SK-N-SH (cell line): ENCODE data around the gene GNG14. TPM values are rescaled to one million over a fixed set of nuclear protein-coding genes. Genes with fewer than 3 reads are reported as not detected.
A peak's percentile ranks its signal among the peaks of the same experiment; 100 is the strongest.

Experiments
- CTCF ChIA-PET: fragments of 300-600, 350-600 bp; formaldehyde crosslinking; extraction: SDS; loops from one replicate; lab custom pipeline; 2021; lab: Yijun Ruan, JAX
- POLR2A ChIA-PET: fragments of 350-600 bp; sonication (Branson Sonifier 250); formaldehyde crosslinking; extraction: SDS; loops from one replicate; lab custom pipeline; 2020; ENCODE audit warnings: antibody characterized with exemption, inconsistent platforms; lab: Yijun Ruan, JAX
- DNase-seq: peaks from one replicate; pipeline ENCODE4 v3.0.0; 2012
- H2AFZ ChIP-seq: fragments of 200-600 bp; sonication (generic); 2 replicates; pipeline ENCODE4 v1.8.1; 2016; ENCODE audit warnings: antibody characterized with exemption, mild to moderate bottlenecking, low read depth
- H3F3A ChIP-seq: fragments of 200-600 bp; sonication (generic); replicated peaks from 2 replicates; pipeline ENCODE3; 2016; ENCODE audit warnings: antibody characterized with exemption, mild to moderate bottlenecking; ENCODE audit not compliant: insufficient read depth
- H3K27ac ChIP-seq, 2 experiments: fragments of 200-500 bp in 1 of 2; fragments of 200-600 bp in 1 of 2; sonication (Bioruptor generic) in 1 of 2; sonication (generic), shearing (Covaris generic) in 1 of 2; 2 replicates each; pipeline versions ENCODE4 v1.5.1 to v1.6.1; 2014 to 2016; ENCODE audit warnings: low read depth in 2 of 2, inconsistent platforms in 1 of 2, low read length in 1 of 2, mild to moderate bottlenecking in 1 of 2, mixed read lengths in 1 of 2
- H3K27me3 ChIP-seq: fragments of 200-600 bp; sonication (generic), shearing (Covaris generic); 2 replicates; pipeline ENCODE4 v1.6.1; 2016; ENCODE audit warnings: mixed run types; ENCODE audit not compliant: insufficient read depth
- H3K36me3 ChIP-seq, 2 experiments: fragments of 200-500 bp in 1 of 2; fragments of 200-600 bp in 1 of 2; sonication (Bioruptor generic) in 1 of 2; sonication (generic) in 1 of 2; replicated peaks in 1 of 2; 2 replicates each; pipeline versions ENCODE3 to v1.5.1; 2014 to 2016; ENCODE audit warnings: low read length in 1 of 2, mild to moderate bottlenecking in 1 of 2; ENCODE audit not compliant: insufficient read depth in 2 of 2, control insufficient read depth in 1 of 2
- H3K4me1 ChIP-seq, 2 experiments: fragments of 200-500 bp in 1 of 2; fragments of 200-600 bp in 1 of 2; sonication (Bioruptor generic) in 1 of 2; sonication (generic), shearing (Covaris generic) in 1 of 2; 2 replicates each; pipeline versions ENCODE4 v1.5.1 to v1.6.1; 2014 to 2016; ENCODE audit warnings: low read depth in 1 of 2, low read length in 1 of 2, mixed run types in 1 of 2; ENCODE audit not compliant: insufficient read depth in 2 of 2, control insufficient read depth in 1 of 2
- H3K4me2 ChIP-seq: fragments of 200-600 bp; sonication (generic), shearing (Covaris generic); 2 replicates; pipeline ENCODE4 v1.6.1; 2017; ENCODE audit warnings: mixed run types
- H3K4me3 ChIP-seq, 2 experiments: fragments of 200-500 bp in 1 of 2; fragments of 200-600 bp in 1 of 2; sonication (Bioruptor generic) in 1 of 2; sonication (generic), shearing (Covaris generic) in 1 of 2; 2 replicates each; pipeline versions ENCODE4 v1.5.1 to v1.8.1; 2014 to 2016; ENCODE audit warnings: low read depth in 2 of 2, inconsistent platforms in 1 of 2, low read length in 1 of 2, mild to moderate bottlenecking in 1 of 2, mixed read lengths in 1 of 2, moderate library complexity in 1 of 2
- H3K79me2 ChIP-seq: fragments of 200-600 bp; sonication (generic); 2 replicates; pipeline ENCODE4 v1.8.1; 2017; ENCODE audit warnings: mild to moderate bottlenecking; ENCODE audit not compliant: insufficient read depth
- H3K9ac ChIP-seq: fragments of 200-600 bp; sonication (generic); 2 replicates; pipeline ENCODE4 v1.6.1; 2017; ENCODE audit warnings: mixed run types
- H3K9me2 ChIP-seq: fragments of 200-600 bp; sonication (generic); 2 replicates; pipeline ENCODE4 v1.6.1; 2017; ENCODE audit warnings: mixed run types
- H3K9me3 ChIP-seq: fragments of 200-600 bp; sonication (generic); 2 replicates; pipeline ENCODE4 v1.6.1; 2017; ENCODE audit warnings: mixed run types, mild to moderate bottlenecking, moderate library complexity
- H4K20me1 ChIP-seq: fragments of 200-600 bp; sonication (generic); 2 replicates; pipeline ENCODE4 v1.6.1; 2017; ENCODE audit warnings: mild to moderate bottlenecking, mixed run types; ENCODE audit not compliant: insufficient read depth
- EZH2phosphoT487 ChIP-seq: fragments of 200-600 bp; sonication (generic); IDR thresholded peaks from 2 replicates; pipeline ENCODE4 v1.6.1; 2017; ENCODE audit warnings: low read depth, mixed run types, mild to moderate bottlenecking, antibody characterized with exemption, moderate library complexity, borderline replicate concordance
- FOSL2 ChIP-seq: IDR thresholded peaks from 2 replicates; pipeline ENCODE4 v1.4.0; 2012; ENCODE audit warnings: low read depth, mild to moderate bottlenecking, moderate library complexity, borderline replicate concordance
- JUND ChIP-seq: IDR thresholded peaks from 2 replicates; pipeline ENCODE4 v1.4.0; 2012
- MEF2A ChIP-seq: IDR thresholded peaks from 2 replicates; pipeline ENCODE4 v1.4.0; 2012; ENCODE audit warnings: low read depth, borderline replicate concordance
- NFIC ChIP-seq: IDR thresholded peaks from 2 replicates; pipeline ENCODE4 v1.4.0; 2012; ENCODE audit warnings: borderline replicate concordance
- NRF1 ChIP-seq: IDR thresholded peaks from 2 replicates; pipeline ENCODE4 v1.6.1; 2012; ENCODE audit warnings: low read depth, mild to moderate bottlenecking, low read length
- POLR2AphosphoS5 ChIP-seq: IDR thresholded peaks from 2 replicates; pipeline ENCODE4 v1.6.1; 2012; ENCODE audit warnings: low read depth, low read length
- RAD21 ChIP-seq: IDR thresholded peaks from 2 replicates; pipeline ENCODE4 v1.6.1; 2012; ENCODE audit warnings: mild to moderate bottlenecking, low read length
- RCOR1 ChIP-seq: fragments of 150-350 bp; IDR thresholded peaks from 2 replicates; pipeline ENCODE4 v1.6.1; 2017; ENCODE audit warnings: antibody characterized with exemption, low read length
- TAF1 ChIP-seq: IDR thresholded peaks from 2 replicates; pipeline ENCODE4 v1.6.1; 2012; ENCODE audit warnings: low read depth, mild to moderate bottlenecking, low read length, moderate library complexity, borderline replicate concordance
- TEAD4 ChIP-seq: IDR thresholded peaks from 2 replicates; pipeline ENCODE4 v1.4.0; 2012; ENCODE audit warnings: mild to moderate bottlenecking, borderline replicate concordance; ENCODE audit not compliant: insufficient read depth
- WGBS: methylation state at CpG from one replicate; pipeline ENCODE4 v1.1.6; 2017; ENCODE audit warnings: low lambda C conversion rate; 5-methylcytosine and 5-hydroxymethylcytosine counted together
- polyA plus RNA-seq, 3 experiments: library from polyadenylated mRNA; depleted of rRNA; stranded (reverse); fragments of >200 nt; gene quantifications; 2 replicates each; pipeline ENCODE4 v1.2.3, GENCODE V29; 2012
- TF ChIP-seq, protein P1 (sequence below): IDR thresholded peaks from 2 replicates; pipeline ENCODE4 v1.4.0; 2012; ENCODE audit warnings: low read depth, borderline replicate concordance
- TF ChIP-seq, protein P2 (sequence below): IDR thresholded peaks from 2 replicates; pipeline ENCODE4; 2012
- TF ChIP-seq, protein P3 (sequence below): IDR thresholded peaks from 2 replicates; pipeline ENCODE4 v1.4.0; 2012; ENCODE audit warnings: low read depth, borderline replicate concordance

The GNG14 gene
- polyA plus RNA-seq, 1 of the 3 experiments (the other 2 are of a cell fraction), result not detected

DNA sequence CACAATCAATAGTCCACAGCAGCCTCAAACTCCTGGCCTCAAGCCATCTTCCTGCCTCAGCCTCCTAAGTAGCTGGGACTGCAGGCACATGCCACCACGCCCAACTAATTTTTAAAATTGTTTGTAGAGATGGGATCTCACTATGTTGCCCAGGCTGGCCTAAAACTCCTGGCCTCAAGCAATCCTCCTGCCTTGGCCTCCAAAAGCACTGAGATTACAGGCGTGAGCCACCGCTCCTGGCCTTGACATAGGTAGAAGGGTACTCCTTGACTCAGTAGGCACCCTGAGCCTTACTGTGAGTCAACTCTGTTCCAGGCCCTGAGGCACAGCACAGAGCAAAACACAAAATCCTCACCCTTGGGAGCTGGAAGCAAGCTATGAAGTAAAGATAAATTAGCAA, 28.1 kb downstream of the GNG14 start:
- H3K9me2 ChIP-seq, result no peaks in the 10 kb centered on the region
- no peak overlapping the region for H3K4me3 ChIP-seq
- CTCF ChIA-PET, result interaction anchor here (0.8 to 1.5 kb wide), 3 partner anchors 44 to 81 kb away, joined by 3 to 6 read pairs (median 3); no protein-coding TSS in a partner anchor
- H3F3A ChIP-seq, result peaks cover 8% of the 10 kb centered on the region
- no peak overlapping the region for H3K4me2 ChIP-seq
- TF ChIP-seq TEAD4, result no peak
- no peak overlapping the region for H3K27ac ChIP-seq
- no peak for DNase-seq
- H3K9ac ChIP-seq, result no peak overlapping the region
- no peak overlapping the region for H2AFZ ChIP-seq
- no peaks in the 10 kb centered on the region for H3K27me3 ChIP-seq
- H4K20me1 ChIP-seq, result no peaks in the 10 kb centered on the region
- peaks cover 6 to 7% of the 10 kb centered on the region in 2 experiments; a peak in 2 of 4 replicates for H3K4me1 ChIP-seq
- 90% methylated on average over 2 of the region's 3 CpGs for WGBS
- peaks cover 31 to 41% of the 10 kb centered on the region in 2 experiments for H3K36me3 ChIP-seq
- POLR2A ChIA-PET, result no interaction called here
- H3K9me3 ChIP-seq, result no peaks in the 10 kb centered on the region
- H3K79me2 ChIP-seq, result peaks cover 59% of the 10 kb centered on the region

DNA sequence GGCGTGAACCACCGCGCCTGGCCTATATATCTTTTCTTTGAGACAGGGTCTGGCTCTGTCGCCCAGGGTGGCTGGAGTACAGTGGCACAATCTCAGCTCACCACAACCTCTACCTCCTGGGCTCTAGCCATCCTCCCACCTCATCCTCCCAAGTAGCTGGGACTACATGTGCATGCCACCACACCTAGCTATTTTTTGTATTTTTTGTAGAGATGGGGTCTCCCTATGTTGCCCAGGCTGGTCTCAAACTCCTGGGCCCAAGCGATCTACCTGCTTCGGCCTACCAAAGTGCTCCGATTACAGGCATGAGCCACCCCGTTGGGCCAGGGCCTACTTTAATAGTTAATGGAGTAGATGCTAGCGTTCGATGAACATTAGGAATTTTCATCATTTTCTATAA, 32.5 kb downstream of the GNG14 start:
- peak overlapping the region; percentile 63 to 85 for H3K4me3 ChIP-seq
- ChIA-PET CTCF (interaction anchor here (1.4 to 3.7 kb wide), 3 partner anchors 38 to 156 kb away, joined by 3 to 25 read pairs (median 24); no protein-coding TSS in a partner anchor), POLR2A (no interaction called here)
- H3K79me2 ChIP-seq, result peaks cover 79% of the 10 kb centered on the region
- H3K9me2 ChIP-seq, result no peaks in the 10 kb centered on the region
- peak overlapping the region; percentile 89; a peak in 3 of 4 replicates for H3K27ac ChIP-seq
- peaks cover 18 to 20% of the 10 kb centered on the region in 2 experiments for H3K36me3 ChIP-seq
- no peaks in the 10 kb centered on the region for H3K27me3 ChIP-seq
- peak overlapping the region; percentile 99 for H3K4me2 ChIP-seq
- peaks cover 7 to 8% of the 10 kb centered on the region in 2 experiments; a peak in 3 of 4 replicates for H3K4me1 ChIP-seq
- 94% methylated on average over 10 of the region's 10 CpGs for WGBS
- H2AFZ ChIP-seq, result no peak overlapping the region
- peaks cover 8% of the 10 kb centered on the region for H3F3A ChIP-seq
- DNase-seq, result no peak
- TF ChIP-seq, protein P1, sequence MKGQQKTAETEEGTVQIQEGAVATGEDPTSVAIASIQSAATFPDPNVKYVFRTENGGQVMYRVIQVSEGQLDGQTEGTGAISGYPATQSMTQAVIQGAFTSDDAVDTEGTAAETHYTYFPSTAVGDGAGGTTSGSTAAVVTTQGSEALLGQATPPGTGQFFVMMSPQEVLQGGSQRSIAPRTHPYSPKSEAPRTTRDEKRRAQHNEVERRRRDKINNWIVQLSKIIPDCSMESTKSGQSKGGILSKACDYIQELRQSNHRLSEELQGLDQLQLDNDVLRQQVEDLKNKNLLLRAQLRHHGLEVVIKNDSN, result no peak
- no peak for TF ChIP-seq MEF2A
- TF ChIP-seq, protein P2, sequence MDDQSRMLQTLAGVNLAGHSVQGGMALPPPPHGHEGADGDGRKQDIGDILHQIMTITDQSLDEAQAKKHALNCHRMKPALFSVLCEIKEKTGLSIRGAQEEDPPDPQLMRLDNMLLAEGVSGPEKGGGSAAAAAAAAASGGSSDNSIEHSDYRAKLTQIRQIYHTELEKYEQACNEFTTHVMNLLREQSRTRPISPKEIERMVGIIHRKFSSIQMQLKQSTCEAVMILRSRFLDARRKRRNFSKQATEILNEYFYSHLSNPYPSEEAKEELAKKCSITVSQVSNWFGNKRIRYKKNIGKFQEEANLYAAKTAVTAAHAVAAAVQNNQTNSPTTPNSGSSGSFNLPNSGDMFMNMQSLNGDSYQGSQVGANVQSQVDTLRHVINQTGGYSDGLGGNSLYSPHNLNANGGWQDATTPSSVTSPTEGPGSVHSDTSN, result no peak
- no peak for TF ChIP-seq TEAD4
- no peak for TF ChIP-seq TAF1
- TF ChIP-seq RCOR1, result no peak
- TF ChIP-seq, protein P3, sequence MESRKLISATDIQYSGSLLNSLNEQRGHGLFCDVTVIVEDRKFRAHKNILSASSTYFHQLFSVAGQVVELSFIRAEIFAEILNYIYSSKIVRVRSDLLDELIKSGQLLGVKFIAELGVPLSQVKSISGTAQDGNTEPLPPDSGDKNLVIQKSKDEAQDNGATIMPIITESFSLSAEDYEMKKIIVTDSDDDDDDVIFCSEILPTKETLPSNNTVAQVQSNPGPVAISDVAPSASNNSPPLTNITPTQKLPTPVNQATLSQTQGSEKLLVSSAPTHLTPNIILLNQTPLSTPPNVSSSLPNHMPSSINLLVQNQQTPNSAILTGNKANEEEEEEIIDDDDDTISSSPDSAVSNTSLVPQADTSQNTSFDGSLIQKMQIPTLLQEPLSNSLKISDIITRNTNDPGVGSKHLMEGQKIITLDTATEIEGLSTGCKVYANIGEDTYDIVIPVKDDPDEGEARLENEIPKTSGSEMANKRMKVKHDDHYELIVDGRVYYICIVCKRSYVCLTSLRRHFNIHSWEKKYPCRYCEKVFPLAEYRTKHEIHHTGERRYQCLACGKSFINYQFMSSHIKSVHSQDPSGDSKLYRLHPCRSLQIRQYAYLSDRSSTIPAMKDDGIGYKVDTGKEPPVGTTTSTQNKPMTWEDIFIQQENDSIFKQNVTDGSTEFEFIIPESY, result no peak
- no peak for TF ChIP-seq NRF1
- no peak for TF ChIP-seq POLR2AphosphoS5
- TF ChIP-seq EZH2phosphoT487, result no peak
- TF ChIP-seq FOSL2, result no peak
- no peak for TF ChIP-seq NFIC
- no peak for TF ChIP-seq JUND
- TF ChIP-seq RAD21, result no peak
- TF ChIP-seq, all 33 proteins: peak for 0
- Histone ChIP-seq H3K9ac (peak overlapping the region; percentile 95), H3K9me3 (no peaks in the 10 kb centered on the region), H4K20me1 (no peaks in the 10 kb centered on the region)
